ENCODE results near the gene KDM4C.

- no peak for TF ChIP-seq CTCF (conservative IDR thresholded peaks at IDR 0.05; ENCODE audit: low read depth, low read length)
- TF ChIP-seq EZH2 (IDR thresholded peaks at IDR 0.05; ENCODE audit: borderline replicate concordance, low read depth, low read length, poor library complexity, severe bottlenecking), result no peak
Observed at GRCh38 chr9:7212101-7212500, 454.3 kb downstream of the KDM4C start.
